Measurements from ENCODE around the gene OSGIN1.

Gene OSGIN1, protein sequence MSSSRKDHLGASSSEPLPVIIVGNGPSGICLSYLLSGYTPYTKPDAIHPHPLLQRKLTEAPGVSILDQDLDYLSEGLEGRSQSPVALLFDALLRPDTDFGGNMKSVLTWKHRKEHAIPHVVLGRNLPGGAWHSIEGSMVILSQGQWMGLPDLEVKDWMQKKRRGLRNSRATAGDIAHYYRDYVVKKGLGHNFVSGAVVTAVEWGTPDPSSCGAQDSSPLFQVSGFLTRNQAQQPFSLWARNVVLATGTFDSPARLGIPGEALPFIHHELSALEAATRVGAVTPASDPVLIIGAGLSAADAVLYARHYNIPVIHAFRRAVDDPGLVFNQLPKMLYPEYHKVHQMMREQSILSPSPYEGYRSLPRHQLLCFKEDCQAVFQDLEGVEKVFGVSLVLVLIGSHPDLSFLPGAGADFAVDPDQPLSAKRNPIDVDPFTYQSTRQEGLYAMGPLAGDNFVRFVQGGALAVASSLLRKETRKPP

DNA sequence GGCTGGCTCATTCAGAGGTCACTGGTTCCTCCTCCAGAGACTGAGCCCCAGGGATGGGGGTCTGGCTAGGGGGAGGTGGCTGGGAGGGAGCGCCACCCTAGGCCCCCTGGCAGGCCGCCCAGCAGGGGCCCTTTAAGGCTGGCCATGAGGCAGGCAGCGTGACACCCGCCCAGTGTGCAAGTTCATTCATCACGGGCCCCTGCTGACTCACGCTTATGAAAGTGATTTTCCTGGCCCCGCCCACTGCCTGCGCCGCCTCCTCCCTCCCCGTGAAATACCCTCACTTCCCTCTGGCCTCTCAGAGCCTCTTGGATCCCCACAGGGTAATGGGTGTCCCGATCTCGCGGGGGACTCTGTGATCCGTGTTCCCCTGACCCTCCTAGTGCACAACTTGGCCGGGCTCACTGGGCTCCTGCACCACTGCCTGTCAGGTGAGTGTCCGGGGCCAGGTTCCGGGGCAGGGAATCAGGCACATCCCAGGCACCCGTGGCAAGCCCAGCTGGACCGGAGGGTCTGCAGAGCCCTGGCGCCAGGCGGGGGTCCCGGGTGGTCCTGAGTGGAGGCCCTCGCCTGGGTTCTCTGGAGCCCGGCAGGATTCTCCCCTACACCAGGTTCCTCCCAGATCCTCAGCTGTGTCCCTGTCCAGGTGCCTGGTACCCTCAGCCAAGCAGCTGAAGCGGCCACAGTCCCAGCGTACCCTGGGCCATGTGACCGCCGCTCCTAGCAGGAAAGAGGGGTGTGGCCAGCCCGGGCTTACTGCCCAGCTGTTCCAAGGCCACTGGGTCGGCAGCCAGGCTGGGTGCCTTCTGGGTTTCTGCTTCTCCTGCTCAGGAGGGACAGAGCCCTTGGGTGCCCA, at the start of gene OSGIN1:
Gene OSGIN1 (plus strand): TSS at position 301 of the 856 bp plus-strand sequence. CDS start 4,432 bp downstream, outside the sequence.
- DNase-seq (ENCODE audit: low spot score) = peak; percentile 63

DNA sequence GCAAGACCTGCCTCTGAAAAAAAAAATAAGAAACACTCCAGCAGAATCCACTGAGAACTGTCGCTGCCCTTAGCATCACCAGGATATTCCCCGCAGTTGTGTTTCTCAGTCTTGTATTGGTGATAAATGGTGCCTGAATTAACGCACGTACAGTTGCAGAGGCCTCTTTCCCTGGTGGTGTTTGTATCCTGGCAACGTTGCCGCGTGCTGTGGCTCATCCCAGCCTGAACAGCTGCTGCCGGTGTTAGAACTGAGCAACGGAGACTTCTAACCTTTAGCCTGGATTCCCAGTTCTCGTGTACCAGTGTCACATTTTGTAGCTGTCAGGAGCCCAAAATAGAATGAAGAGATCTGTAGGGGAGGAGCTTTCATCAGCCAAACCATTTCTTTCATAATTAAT, 49.3 kb upstream of the OSGIN1 start:
- no peak for DNase-seq (ENCODE audit: low spot score)

DNA sequence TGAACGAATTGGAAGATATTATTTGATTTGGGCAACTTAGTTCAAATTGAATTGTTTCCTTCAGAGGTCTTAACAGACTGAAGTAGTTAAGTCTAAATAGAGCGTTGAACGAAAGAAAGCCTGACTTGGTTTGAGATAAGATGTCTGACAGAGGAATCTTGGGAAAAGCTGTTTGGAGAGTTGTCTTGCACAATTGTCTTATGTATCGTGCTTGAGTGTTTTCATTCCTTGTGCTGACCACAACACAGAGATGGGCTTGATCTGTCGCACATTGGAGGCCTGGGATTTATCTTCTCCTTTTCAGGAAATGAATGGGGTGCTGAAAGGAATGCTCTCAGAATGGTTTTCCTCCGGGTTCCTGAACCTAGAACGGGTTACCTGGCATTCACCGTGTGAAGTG, 46.4 kb upstream of the OSGIN1 start:
- DNase-seq (ENCODE audit: low spot score) = no peak

DNA sequence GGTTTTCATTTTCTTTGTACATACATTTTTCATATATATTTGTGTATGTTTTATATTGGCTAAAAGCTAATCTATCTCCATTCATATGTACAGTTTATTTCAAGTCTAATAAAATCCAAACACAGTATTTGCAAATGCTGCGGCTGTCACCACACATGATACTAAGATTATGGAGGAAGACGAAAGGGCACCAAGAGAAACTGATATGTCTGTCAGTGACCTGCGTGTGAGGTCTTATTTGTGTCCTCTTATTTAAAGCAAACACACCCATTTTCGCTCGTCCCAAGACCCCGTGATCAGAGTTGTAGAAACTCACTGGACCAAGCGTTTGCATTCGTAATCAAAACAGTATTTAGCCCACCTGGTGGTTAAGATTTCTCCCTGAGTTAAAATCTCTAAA, 45.9 kb upstream of the OSGIN1 start:
- no peak for DNase-seq (ENCODE audit: low spot score)

DNA sequence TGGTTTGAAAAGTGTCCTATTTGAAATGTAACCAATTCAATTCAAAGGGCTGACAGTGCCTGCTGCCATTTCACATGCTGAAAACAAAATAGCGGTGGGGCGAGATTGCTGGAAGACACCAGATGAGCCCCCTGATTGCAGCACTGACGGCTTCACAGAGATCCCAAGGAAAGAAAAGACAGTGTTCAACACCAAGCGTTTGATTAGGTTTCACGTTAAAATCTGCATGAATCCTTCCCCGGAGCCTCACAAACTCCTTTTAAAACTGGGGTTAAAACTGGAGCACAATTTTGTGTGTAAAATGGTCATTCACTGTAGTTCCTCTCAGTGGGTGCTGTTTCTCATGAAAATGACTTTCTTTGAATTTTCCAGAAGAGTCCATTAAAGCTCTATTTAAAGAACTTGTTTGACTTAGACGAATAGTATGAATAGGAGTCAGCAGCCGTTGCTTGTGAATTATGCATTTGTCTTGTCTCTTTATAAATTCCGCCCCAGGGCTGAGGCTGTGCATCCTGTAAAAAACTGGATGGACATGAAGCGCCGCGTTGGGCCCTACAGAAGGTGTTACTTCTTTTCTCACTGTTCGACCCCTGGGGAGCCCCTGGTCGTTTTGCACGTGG, 45.3 kb upstream of the OSGIN1 start:
- DNase-seq (ENCODE audit: low spot score) = no peak

DNA sequence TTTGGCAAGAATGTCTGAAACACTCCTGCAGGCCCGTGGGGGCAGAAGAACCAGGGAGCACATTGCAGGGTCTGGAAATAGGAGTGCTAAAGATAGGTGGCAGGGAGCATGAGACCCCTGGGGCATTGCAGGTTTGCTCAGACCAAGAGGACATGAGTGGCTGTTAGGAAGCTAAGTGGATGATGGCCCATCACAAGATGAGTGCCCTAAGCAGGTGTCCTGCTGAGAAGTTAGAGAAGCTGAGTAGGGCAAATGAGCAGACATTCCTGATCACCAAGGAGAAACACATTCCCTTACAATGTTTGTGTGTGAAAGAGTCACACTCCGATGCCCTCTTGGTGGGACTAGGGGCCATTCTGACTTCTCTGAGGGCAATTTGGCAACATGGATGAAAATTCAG, 44.2 kb upstream of the OSGIN1 start:
- DNase-seq (ENCODE audit: low spot score) = no peak

DNA sequence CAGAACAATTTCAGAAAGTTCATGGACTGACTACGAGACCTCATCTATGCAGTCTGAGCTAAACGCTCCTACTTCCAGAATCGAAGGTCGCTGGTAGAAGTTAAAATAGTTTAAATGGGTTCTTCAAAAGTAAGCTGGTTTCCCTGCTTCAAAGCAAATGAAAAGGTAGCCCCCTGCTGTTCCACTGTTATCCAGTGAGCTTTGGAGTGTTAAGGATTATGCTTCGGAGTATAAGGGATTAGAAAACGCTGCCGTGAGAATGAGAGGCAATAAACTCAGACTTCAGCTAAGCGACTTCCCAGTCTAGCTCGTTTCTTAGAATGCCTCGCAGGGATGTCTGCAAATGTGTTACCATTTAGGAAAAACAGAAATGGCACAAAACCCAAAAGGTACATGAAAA, 41.8 kb upstream of the OSGIN1 start:
- DNase-seq (ENCODE audit: low spot score) = no peak

DNA sequence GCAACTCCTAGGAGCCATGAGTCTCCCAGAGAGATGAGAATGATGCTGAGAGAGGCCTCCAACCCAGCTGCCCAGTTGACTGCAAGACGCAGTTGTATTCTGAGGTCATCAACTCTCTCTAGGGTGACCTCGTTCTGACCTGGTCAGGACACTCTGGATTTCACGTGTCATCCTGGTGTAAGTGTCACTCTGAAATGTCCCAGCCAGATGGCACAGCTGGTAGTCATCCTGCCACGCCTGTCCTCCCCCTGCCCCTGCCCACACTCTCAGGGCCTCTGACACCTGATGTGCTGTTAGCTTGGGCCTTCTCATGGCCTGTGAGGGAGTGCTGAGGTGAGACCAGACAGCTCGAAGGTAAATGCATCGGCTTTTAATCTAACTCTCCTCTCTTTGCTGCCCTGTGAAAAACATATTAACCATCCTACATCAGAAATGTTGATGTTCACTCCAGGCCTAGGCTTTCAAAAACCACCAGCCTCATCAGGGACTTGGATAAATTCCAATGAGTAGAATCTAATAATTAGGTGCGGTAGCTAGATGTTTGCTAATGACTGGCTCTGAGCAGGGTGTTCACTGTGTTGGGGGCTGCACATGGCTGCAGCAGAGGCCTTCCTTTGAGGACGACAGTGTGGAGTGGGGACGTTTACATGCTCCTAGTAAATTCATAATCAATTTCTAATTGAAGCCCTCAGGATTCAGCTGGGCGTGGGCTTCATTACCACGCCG, 40.4 kb upstream of the OSGIN1 start:
- DNase-seq (ENCODE audit: low spot score) = no peak

DNA sequence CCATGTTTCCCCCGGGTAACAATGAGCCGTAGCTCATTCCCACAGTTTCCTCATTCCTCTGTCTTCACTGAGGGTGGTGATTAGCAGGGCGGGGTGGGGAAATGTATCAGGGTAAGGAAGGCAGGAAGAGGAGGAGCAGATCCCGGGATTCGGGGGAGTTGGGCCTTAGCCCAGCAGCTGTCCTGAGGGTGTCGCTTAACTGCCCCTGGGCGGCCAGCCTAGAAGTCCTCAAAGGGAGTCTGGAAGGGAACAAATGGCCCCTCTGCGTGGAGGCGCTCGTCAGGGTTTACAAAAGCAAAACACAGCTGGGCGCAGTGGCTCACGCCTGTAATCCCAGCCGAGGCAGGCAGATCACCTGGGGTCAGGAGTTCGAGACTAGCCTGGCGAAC, 39.8 kb upstream of the OSGIN1 start:
- no peak for DNase-seq (ENCODE audit: low spot score)

DNA sequence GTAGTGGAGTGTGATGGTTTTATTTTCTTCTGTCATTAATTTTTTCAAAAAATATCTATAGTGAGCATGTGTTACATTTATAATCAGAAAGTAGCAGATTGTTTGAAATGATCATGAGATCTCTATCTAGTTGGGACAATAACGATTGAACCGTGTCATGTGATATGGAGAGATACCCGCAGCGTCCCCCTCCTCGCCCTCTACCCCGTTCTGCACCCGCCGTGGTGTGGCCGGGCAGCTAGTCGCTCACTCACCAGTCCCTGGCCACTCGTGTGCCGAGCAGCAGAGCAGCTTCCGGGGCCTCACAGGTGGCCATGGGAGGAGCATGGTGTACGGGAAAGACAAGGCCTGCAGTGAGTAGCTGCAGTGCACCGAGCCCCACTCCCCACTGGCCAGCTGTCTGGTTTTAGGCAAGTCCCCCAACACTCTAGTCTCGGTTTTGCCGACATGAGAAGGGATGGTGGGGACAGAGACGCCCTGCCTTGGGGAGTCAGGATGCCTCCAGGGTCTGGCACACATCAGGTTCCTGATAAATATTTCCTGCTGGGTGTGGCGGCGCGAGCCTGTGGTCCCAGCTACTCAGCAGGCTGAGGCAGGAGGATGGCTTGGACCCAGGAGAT, 38.8 kb upstream of the OSGIN1 start:
- DNase-seq (ENCODE audit: low spot score) = no peak

DNA sequence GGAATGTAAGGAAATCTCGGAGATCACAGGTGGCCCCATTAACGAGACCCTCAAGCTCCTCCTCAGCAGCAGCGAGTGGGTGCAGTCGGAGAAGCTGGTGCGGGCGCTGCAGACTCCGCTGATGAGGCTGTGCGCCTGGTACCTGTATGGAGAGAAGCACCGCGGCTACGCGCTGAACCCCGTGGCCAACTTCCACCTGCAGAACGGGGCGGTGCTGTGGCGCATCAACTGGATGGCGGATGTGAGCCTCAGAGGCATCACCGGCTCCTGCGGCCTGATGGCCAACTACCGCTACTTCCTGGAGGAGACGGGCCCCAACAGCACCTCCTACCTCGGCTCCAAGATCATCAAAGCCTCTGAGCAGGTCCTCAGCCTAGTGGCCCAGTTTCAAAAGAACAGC, 38.0 kb upstream of the OSGIN1 start:
- DNase-seq (ENCODE audit: low spot score) = no peak

DNA sequence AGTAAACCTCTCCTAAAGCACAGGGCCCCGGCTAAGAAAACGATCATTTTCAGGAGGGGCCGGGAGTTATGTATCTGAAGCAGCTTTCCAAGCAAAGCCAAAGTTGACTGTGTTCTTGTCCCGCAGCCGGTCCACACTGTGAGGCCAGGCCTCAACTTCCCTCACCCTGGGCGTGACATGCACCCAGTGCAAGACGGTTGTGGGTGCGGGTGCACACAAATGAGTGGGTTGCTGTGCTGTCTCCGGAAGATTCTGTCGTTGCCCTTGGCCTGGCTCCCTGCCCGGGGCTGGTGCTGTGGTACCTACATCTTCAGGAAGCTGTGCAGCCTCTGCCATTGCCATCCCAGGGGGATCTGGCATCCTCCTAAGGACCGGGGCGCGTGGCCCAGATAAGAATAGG, 37.5 kb upstream of the OSGIN1 start:
- DNase-seq (ENCODE audit: low spot score) = no peak

DNA sequence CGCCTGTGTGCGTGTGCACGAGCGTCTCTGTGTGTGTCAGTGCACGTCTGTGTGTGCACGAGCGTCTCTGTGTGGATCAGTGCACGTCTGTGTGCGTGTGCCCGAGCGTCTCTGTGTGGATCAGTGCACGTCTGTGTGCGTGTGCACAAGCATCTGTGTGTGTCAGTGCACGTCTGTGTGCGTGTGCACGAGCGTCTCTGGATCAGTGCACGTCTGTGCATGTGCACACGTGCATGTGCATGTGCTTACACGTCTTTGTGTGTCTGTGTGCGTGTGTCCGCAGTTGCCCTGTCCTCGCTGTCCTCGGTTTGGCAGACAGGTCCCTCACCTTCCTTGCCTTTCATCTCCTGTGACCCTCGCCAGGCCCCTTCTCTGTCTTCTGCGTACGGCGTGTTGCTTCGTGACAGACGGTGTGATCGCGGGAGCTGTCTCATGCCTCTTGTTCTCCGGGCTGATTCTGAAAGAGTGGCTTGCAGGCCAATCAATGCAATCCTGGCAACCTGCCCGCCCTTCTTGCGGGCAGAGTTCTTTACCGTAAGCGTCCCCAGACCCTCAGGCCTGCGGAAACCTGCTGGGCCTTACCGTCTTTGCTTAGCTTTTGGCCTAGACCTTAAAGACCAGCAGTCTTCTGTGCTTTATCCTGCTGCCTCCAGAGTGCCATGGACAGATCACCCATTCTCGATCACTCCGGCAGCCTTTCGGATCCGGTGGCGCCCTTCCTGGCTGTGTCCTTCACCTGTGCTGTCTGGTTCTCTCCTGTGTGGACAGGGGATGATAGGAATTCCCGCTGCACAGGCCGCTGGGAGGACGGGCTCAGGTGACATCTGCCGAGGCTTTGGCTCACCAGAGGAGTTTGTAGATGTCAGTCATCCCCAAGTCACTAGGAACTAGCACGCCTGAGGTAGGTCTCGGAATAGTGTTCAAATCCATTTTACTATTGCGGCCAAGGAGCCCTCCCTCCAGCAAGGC, 35.6 kb upstream of the OSGIN1 start:
- DNase-seq (ENCODE audit: low spot score) = no peak

DNA sequence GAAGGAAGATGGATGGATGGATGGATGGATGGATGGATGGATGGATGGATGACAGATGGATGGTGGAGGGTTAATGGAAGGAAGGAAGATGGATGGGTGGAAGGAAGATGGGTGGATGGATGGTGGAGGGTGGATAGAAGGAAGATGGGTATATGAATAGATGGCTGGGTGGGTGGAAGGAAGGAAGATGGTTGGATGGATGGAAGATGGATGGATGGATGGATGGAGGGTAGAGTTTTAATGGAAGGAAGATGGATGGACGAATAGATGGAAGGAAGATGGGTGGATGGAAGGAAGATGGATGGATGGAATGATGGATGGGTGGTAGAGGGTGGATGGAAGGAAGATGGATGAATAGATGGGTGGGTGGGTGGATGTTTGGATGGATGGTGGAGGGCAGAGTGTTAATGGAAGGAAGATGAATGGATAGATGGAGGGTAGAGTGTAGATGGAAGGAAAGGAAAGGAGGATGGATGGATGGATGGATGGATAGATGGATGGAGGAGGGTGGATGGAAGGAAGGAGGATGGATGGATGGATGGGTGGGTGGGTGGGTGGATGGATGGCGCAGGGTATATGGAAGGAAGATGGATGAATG, 32.0 kb upstream of the OSGIN1 start:
- no peak for DNase-seq (ENCODE audit: low spot score)

DNA sequence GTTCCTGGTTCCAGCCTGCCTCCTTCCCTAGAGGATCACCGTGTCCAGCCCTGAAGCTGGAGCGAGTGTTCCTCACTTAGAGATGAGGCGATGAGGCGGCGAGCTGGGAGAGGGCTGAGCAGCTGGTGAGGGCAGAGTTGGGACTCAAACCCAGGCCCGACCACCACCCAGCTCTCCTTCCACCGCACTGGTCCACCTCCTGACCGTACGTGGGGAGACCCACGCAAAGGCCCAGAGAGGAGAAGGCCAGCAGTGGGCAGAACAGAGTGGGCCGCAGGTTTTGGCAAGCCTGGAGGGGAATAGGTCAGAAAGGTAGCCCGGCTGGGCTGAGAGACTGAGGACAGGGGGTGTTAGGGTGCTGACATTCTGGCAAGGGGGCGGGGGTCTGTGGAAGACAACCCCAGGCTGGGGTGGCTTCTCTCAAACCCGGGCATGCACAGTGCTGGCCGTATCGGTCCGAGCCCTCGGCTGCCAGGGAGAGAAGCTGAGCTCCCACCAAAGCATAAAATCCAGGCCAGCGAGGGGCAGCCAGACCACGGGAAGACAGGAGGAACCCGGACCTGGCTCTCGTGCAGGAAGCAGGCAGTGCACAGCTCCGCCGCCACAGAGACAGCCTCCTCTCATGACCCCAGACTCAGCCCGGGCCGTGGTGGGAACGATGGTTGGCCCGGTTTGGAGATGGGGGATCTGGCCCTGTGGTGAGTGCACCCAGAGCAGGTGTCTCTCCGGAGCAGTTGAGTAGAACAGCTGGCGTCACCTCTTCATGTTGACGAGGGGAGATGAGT, 29.3 kb upstream of the OSGIN1 start:
- no peak for DNase-seq (ENCODE audit: low spot score)

DNA sequence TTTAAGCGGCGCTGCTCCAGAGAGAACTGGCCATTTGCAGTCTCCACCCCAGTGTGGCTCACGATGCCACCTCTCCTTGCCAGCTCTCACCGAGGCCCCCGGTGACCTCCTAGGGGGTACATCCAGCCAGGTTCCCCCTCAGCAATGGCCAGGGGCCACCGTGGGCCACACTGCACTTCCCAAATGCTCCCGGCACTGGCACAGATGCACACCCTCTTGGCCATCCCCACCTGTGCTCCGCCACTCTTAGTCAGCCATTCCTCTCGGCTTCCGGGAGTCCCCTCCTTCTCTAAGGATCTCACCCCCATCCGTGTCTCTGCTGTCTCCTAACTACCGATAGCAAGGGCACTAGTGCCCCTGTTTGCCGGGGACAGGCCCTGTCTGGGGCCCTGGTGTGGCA, 28.4 kb upstream of the OSGIN1 start:
- no peak for DNase-seq (ENCODE audit: low spot score)

DNA sequence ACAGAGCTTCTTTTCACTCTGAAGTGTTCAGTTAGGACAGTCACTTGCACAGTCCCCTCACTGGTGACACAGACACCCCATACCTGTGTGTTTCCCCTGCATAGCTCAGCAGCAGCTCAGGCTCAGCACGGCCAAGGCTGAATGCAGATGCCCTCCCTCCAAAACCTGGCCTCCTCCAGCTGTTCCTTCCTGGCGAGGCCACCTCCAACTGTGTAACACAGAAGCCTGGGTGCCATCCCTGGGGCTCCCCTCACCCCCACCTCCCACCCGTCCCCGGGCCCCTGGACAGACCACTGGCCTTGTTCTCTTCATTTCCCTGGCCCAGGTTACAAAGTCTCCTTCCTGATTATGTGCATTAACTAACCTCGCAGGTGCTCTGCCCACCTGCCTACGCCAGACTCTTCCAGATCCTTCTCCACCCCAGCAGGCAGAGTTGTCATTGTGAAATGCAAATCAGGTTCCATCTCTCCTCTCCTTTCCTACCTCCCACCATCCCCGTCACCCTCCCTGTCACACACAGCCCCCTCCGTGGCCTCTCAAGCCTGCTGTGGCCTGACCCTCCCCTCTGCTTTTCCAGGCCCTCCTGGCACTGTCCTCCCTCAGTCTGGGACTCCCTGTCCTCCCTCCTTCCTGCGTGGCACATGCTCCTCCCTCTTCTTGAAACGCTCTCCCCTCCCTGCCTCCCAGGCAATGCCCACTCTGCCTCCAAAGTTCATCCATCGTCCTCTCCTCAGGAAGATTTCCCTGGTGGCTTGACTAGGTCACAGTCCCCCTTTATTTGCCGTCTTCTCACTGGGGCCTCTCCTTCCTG, 27.7 kb upstream of the OSGIN1 start:
- DNase-seq (ENCODE audit: low spot score) = no peak

Data from ecto neural progenitor cell (in vitro differentiated cells).